Pancreas (tissue), 10 donors: ENCODE measurements around the gene FBXL12. TPM values are rescaled to one million over a fixed set of nuclear protein-coding genes. Genes with fewer than 3 reads are reported as not detected.

Experiments
- ATAC-seq, 4 donors: fragments of 200-7000 bp; cut with Tn5 transposase; one replicate each; pipeline versions ENCODE4 v1.8.0 to v1.9.1; 2020; ENCODE audit warnings: mild to moderate bottlenecking in 4 of 4, moderate library complexity in 4 of 4
- DNase-seq, 6 donors: peaks; one replicate each; pipeline ENCODE4 v3.0.0-alpha.2; 2020
- FAIRE-seq: peaks from 2 replicates; lab custom pipeline; 2012; peaks lifted over from hg19 to GRCh38; lab: Jason Lieb, UNC
- H3K27ac ChIP-seq, 4 donors: fragments of 200-600 bp; sonication (generic); 1 replicate in 3 of 4; 2 replicates in 1 of 4; pipeline versions ENCODE4 v1.5.0 to v1.8.0; 2020
- H3K27me3 ChIP-seq, 4 donors: fragments of 200-600 bp; one replicate each; pipeline ENCODE4 v1.8.0; 2021
- H3K36me3 ChIP-seq, 3 donors: fragments of 200-600 bp; sonication (generic) in 1 of 3; one replicate each; pipeline versions ENCODE4 v1.5.0 to v1.8.0; 2020 to 2021
- H3K4me1 ChIP-seq, 3 donors: fragments of 200-600 bp; one replicate each; pipeline ENCODE4 v1.8.0; 2021
- H3K4me3 ChIP-seq, 4 donors: fragments of 200-600 bp; sonication (generic) in 2 of 4; one replicate each; pipeline versions ENCODE4 v1.5.0 to v1.8.0; 2020 to 2021
- H3K9me3 ChIP-seq, 4 donors: fragments of 200-600 bp; one replicate each; pipeline ENCODE4 v1.8.0; 2021
- CTCF ChIP-seq, 4 donors: fragments of 200-600 bp; sonication (generic) in 3 of 4; IDR thresholded peaks; one replicate each; pipeline versions ENCODE4 v1.5.0 to v1.8.0; 2021; ENCODE audit warnings: antibody characterized with exemption in 4 of 4
- WGBS, 2 donors: extraction: QIAGEN DNeasy Blood & Tissue Kit; methylation state at CpG; one replicate each; pipeline ENCODE4 v1.1.7; 2013; 5-methylcytosine and 5-hydroxymethylcytosine counted together
- intact Hi-C, 3 donors: fragments of 100-400 bp; cut with DNase I; formaldehyde crosslinking; loops; one replicate each; pipeline versions ENCODE4 v1.11.1 to v1.14.2; 2022
- polyA plus RNA-seq, 2 donors: library from polyadenylated mRNA; stranded (reverse); fragments of 200-250 nt; gene quantifications; one replicate each; pipeline ENCODE4 v1.2.3, GENCODE V29; 2013
- total RNA-seq, 6 donors: library from RNA; stranded (reverse); fragmentation: NEBNext Ultra II Directional in 4 of 6; extraction: Animal tissue kit (Norgen Biotek cat#: 25700) in 4 of 6; gene quantifications; one replicate each; pipeline versions ENCODE4 v1.2.1 to v1.2.4, GENCODE V29; 2021 to 2023
- donor health status: healthy with polysubstance abuse.
- donor health status: DM: no; HTN: no; CAD: no; lungs with moderate emphysema.
- donor health status: DM: no; HTN: no; CAD: no.
- donor health status: control.
- donor health status: control.
- donor health status: Bipolar disorder and iron deficiency.
- donor health status: DM: yes; HTN: yes; CAD: no.
- donor health status: DM: no; HTN: no; CAD: no.
- donor health status: DM: no; HTN: no; CAD: no.
- donor health status: DM: yes; HTN: yes; CAD: no.

FBXL12 gene
- total and polyA plus RNA-seq, 8 donors: 6.5 to 20.5 (median 7.5) TPM

- FAIRE-seq (no peak), ATAC-seq (no peak), DNase-seq (no peak)
- no peak overlapping the region for H3K4me3 ChIP-seq
- H3K27me3 ChIP-seq: no peaks in the 10 kb centered on the region
- no peak for TF ChIP-seq CTCF (IDR thresholded peaks at IDR 0.05)
- WGBS, 2 donors: 93 to 100% methylated on average over 1 of the region's 1 CpG
- no peaks in the 10 kb centered on the region for H3K36me3 ChIP-seq
- intact Hi-C loops: no loop called here
- H3K27ac ChIP-seq: no peak overlapping the region
- H3K4me1 ChIP-seq: no peaks in the 10 kb centered on the region
- H3K9me3 ChIP-seq: no peaks in the 10 kb centered on the region
Measured at GRCh38 chr19:9861503-9861902, 42.6 kb upstream of the FBXL12 start.

DNA sequence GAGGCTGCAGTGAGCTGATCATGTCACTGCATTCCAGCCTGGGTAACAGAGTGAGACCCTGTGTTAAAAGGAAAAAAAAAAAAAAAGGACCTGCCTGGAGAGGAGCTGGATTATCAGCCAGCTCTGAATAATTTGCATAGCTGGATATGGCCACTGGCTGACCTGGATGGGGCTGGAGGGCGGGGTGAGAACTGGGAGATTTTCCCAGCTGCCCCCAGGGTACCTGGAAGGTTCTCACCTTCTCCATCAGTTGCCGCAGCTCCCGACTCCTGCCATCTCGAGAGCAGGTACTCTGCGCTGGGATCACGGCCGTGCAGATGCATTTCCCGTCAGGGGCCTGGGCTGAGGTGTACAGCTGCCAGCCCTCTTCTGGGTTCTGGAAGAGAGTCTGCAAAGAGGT lies 41.5 kb upstream of the FBXL12 start:
- FAIRE-seq: no peak

DNA sequence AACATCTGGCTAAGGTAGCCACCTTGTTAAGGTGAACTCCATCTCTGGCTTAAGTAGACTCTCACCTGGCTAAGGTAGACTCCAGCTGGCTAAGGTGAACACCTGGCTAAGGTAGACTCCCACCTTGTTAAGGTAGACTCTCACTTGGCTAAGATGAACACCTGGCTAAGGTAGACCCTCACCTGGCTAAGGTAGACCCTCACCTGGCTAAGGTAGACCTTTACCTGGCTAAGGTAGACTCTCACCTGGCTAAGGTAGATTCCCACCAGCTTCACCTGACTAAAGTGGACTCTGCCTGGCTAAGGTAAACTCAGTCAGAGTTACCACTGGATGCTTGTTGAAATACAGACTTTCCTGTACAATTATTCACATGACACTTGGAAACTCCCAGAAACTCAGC lies 39.9 kb upstream of the FBXL12 start:
- H3K36me3 ChIP-seq: no peaks in the 10 kb centered on the region
- ATAC-seq: no peak

More for the DNA sequence above, 41.5 kb upstream of the FBXL12 start:
- no peaks in the 10 kb centered on the region for H3K27me3 ChIP-seq
- intact Hi-C loops: no loop called here
- TF ChIP-seq CTCF (IDR thresholded peaks at IDR 0.05): no peak
- H3K36me3 ChIP-seq: no peaks in the 10 kb centered on the region
- H3K4me1 ChIP-seq: no peaks in the 10 kb centered on the region
- 82 to 86% methylated on average over 8 of the region's 8 CpGs for WGBS, 2 donors
- H3K4me3 ChIP-seq: no peak overlapping the region
- ATAC-seq: no peak
- no peaks in the 10 kb centered on the region for H3K9me3 ChIP-seq
- no peak for DNase-seq
- no peak overlapping the region for H3K27ac ChIP-seq

DNA sequence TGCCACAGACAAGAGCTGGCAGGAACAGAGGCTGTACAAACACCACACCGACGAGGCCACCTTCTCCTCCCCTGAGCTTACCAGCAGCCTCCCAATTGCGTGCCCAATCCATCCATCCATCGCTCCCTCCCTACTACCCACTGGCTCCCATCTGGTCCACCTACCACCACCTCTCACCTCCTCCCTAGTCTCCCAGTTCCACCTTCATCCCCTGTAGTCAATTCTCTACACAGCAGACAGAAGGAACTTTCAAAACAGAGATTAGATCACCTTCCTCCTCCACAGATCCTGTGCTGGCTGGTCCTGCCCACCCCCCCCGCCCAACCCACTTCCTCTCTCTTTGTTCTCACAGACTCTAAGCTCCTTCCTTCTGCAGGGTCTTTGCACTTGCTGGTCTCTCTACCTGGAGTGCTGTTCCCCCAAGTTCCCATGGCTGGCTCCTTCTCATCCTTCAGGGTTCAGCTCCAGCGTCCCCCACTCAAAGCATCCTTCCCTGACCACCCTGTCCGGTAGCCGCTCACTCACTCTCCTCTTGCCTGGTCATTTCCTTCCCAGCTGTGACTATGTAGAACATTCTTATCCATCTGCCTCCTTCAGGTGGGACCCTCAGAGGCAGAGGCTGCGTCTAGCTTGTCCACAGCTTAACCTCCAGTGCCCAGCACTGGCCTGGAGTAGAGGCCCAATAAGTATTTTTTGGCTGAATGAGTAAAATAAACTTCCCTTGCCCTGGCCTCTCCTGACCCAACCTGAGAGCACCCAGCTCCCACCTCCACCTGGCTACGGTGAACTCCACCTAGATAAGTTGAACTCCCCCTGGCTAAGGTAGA lies 39.3 kb upstream of the FBXL12 start:
- Histone ChIP-seq H3K27me3 (no peaks in the 10 kb centered on the region), H3K9me3 (no peaks in the 10 kb centered on the region), H3K4me1 (no peaks in the 10 kb centered on the region), H3K36me3 (no peaks in the 10 kb centered on the region), H3K4me3 (no peak overlapping the region), H3K27ac (no peak overlapping the region)
- 83 to 87% methylated on average over 10 of the region's 10 CpGs for WGBS, 2 donors
- no peak for DNase-seq
- no peak for FAIRE-seq
- no peak for TF ChIP-seq CTCF (IDR thresholded peaks at IDR 0.05)
- no peak for ATAC-seq
- intact Hi-C loops: no loop called here

More for the DNA sequence above, 39.9 kb upstream of the FBXL12 start:
- H3K9me3 ChIP-seq: no peaks in the 10 kb centered on the region
- H3K27ac ChIP-seq: no peak overlapping the region
- intact Hi-C loops: no loop called here
- TF ChIP-seq CTCF (IDR thresholded peaks at IDR 0.05): no peak
- FAIRE-seq: no peak
- H3K4me3 ChIP-seq: no peak overlapping the region
- no peaks in the 10 kb centered on the region for H3K4me1 ChIP-seq
- H3K27me3 ChIP-seq: no peaks in the 10 kb centered on the region
- no peak for DNase-seq

GRCh38 chr19:9857076-9857721 lies 38.3 kb upstream of the FBXL12 start:
- Histone ChIP-seq H3K27me3 (no peaks in the 10 kb centered on the region), H3K27ac (no peak overlapping the region), H3K9me3 (no peaks in the 10 kb centered on the region), H3K36me3 (no peaks in the 10 kb centered on the region), H3K4me3 (no peak overlapping the region), H3K4me1 (no peaks in the 10 kb centered on the region)
- ATAC-seq (no peak), DNase-seq (no peak), FAIRE-seq (no peak)
- WGBS, 2 donors: 93 to 94% methylated on average over 13 of the region's 13 CpGs
- intact Hi-C loops: no loop called here
- no peak for TF ChIP-seq CTCF (IDR thresholded peaks at IDR 0.05)
